IMR-90 (cell line): ENCODE data around the gene ASTN2. TPM values are rescaled to one million over a fixed set of nuclear protein-coding genes. Genes with fewer than 3 reads are reported as not detected.

Experiments used
- ATAC-seq: fragments of 200-7000 bp; cut with Tn5 transposase; 2 replicates; pipeline ENCODE4 v1.9.1; 2020; ENCODE audit warnings: low read depth, mild to moderate bottlenecking, moderate library complexity
- BruUV-seq: library from RNA; stranded (reverse); fragments of 400-500 nt; replicated peaks from 2 replicates; lab custom pipeline; 2021; lab: Mats Ljungman, UMichigan
- CTCF ChIA-PET: fragments of 300-600 bp; formaldehyde crosslinking; extraction: SDS; loops from one replicate; lab custom pipeline; 2021; ENCODE audit warnings: antibody characterized with exemption; lab: Yijun Ruan, JAX
- POLR2A ChIA-PET: fragments of 300-600 bp; sonication (Branson Sonifier 250); formaldehyde crosslinking; loops from one replicate; lab custom pipeline; 2022; ENCODE audit warnings: antibody characterized with exemption; ENCODE audit not compliant: unreplicated experiment; lab: Charles Lee
- DNase-seq: peaks from one replicate; pipeline ENCODE4 v3.0.0; 2013
- H2AFZ ChIP-seq: replicated peaks from 2 replicates; pipeline ENCODE3; 2013; ENCODE audit warnings: low read length, mild to moderate bottlenecking; ENCODE audit not compliant: poor library complexity
- H2AK5ac ChIP-seq: 2 replicates; pipeline ENCODE4 v1.6.1; 2013; ENCODE audit warnings: low read depth, low read length, inconsistent platforms
- H2AK9ac ChIP-seq: replicated peaks from 2 replicates; pipeline ENCODE3; 2013; ENCODE audit warnings: mild to moderate bottlenecking, low read depth, low read length, moderate library complexity; ENCODE audit not compliant: poor library complexity
- H2BK120ac ChIP-seq: 2 replicates; pipeline ENCODE4 v1.6.1; 2013; ENCODE audit warnings: low read depth, low read length, inconsistent platforms
- H2BK15ac ChIP-seq: 3 replicates; pipeline ENCODE4 v1.6.1; 2013; ENCODE audit warnings: low read depth, low read length, inconsistent platforms
- H2BK20ac ChIP-seq: 2 replicates; pipeline ENCODE4 v1.6.1; 2013; ENCODE audit warnings: low read depth, mild to moderate bottlenecking, inconsistent platforms, low read length, moderate library complexity
- H2BK5ac ChIP-seq: 2 replicates; pipeline ENCODE4 v1.6.1; 2013; ENCODE audit warnings: mild to moderate bottlenecking, low read depth, low read length, inconsistent platforms; ENCODE audit not compliant: poor library complexity, severe bottlenecking
- H3K14ac ChIP-seq: replicated peaks from 2 replicates; pipeline ENCODE4 v1.6.1; 2013; ENCODE audit warnings: low read depth, low read length, inconsistent platforms
- H3K18ac ChIP-seq: 2 replicates; pipeline ENCODE4 v1.6.1; 2013; ENCODE audit warnings: low read depth, low read length, control low read depth
- H3K23ac ChIP-seq: 2 replicates; pipeline ENCODE4 v1.6.1; 2013; ENCODE audit warnings: low read depth, low read length, inconsistent platforms
- H3K27ac ChIP-seq: 2 replicates; pipeline ENCODE4 v1.5.1; 2013; ENCODE audit warnings: mild to moderate bottlenecking, control low read depth, low read length; ENCODE audit not compliant: insufficient read depth
- H3K27me3 ChIP-seq: 2 replicates; pipeline ENCODE4 v1.6.1; 2013; ENCODE audit warnings: low read length; ENCODE audit not compliant: control insufficient read depth, insufficient read depth
- H3K36me3 ChIP-seq: 2 replicates; pipeline ENCODE4 v1.6.1; 2013; ENCODE audit warnings: low read length, mixed read lengths; ENCODE audit not compliant: control insufficient read depth, insufficient read depth
- H3K4ac ChIP-seq: 2 replicates; pipeline ENCODE4 v1.6.1; 2013; ENCODE audit warnings: low read depth, low read length, inconsistent platforms
- H3K4me1 ChIP-seq: 2 replicates; pipeline ENCODE4 v1.6.1; 2013; ENCODE audit warnings: low read length, mixed read lengths; ENCODE audit not compliant: control insufficient read depth, insufficient read depth
- H3K4me2 ChIP-seq: 2 replicates; pipeline ENCODE4 v1.6.1; 2013; ENCODE audit warnings: low read depth, mild to moderate bottlenecking, control low read depth, low read length, moderate library complexity
- H3K4me3 ChIP-seq: 2 replicates; pipeline ENCODE4 v1.5.1; 2013; ENCODE audit warnings: low read depth, mild to moderate bottlenecking, control low read depth, low read length, moderate library complexity; ENCODE audit not compliant: insufficient read depth
- H3K56ac ChIP-seq: 2 replicates; pipeline ENCODE4 v1.6.1; 2013; ENCODE audit warnings: low read length, inconsistent platforms; ENCODE audit not compliant: insufficient read depth; ENCODE audit errors: extremely low read depth
- H3K79me1 ChIP-seq, 2 experiments: 2 replicates each; pipeline ENCODE4 v1.6.1; 2013; ENCODE audit warnings: low read length in 2 of 2, inconsistent platforms in 1 of 2, low read depth in 1 of 2
- H3K9ac ChIP-seq: 2 replicates; pipeline ENCODE4 v1.6.1; 2013; ENCODE audit warnings: low read depth, low read length, control low read depth
- H3K9me1 ChIP-seq: 2 replicates; pipeline ENCODE4 v1.6.1; 2013; ENCODE audit warnings: low read length, inconsistent platforms; ENCODE audit not compliant: insufficient read depth
- H3K9me3 ChIP-seq: 2 replicates; pipeline ENCODE4 v1.6.1; 2013; ENCODE audit warnings: low read length; ENCODE audit not compliant: control insufficient read depth, insufficient read depth
- H4K20me1 ChIP-seq: 2 replicates; pipeline ENCODE4 v1.6.1; 2013; ENCODE audit warnings: low read length, inconsistent platforms; ENCODE audit not compliant: insufficient read depth
- H4K5ac ChIP-seq: 2 replicates; pipeline ENCODE4 v1.6.1; 2013; ENCODE audit warnings: mild to moderate bottlenecking, low read depth, low read length, control low read depth
- H4K8ac ChIP-seq, 2 experiments: 2 replicates each; pipeline ENCODE4 v1.6.1; 2013; ENCODE audit warnings: low read depth in 2 of 2, low read length in 2 of 2, control low read depth in 1 of 2, inconsistent platforms in 1 of 2
- H4K91ac ChIP-seq: 2 replicates; pipeline ENCODE4 v1.6.1; 2013; ENCODE audit warnings: low read depth, low read length, inconsistent platforms; ENCODE audit not compliant: insufficient read depth
- BHLHE40 ChIP-seq: fragments of 150-350 bp; IDR thresholded peaks from 2 replicates; pipeline ENCODE4 v1.6.1; 2016; ENCODE audit warnings: mild to moderate bottlenecking, low read depth, low read length
- CEBPB ChIP-seq: IDR thresholded peaks from 2 replicates; pipeline ENCODE4 v1.6.1; 2012; ENCODE audit warnings: low read depth, low read length, improper control_type of control experiment
- CHD1 ChIP-seq: IDR thresholded peaks from 2 replicates; pipeline ENCODE4 v1.6.1; 2012; ENCODE audit warnings: low read depth, low read length, improper control_type of control experiment
- FOS ChIP-seq: fragments of 150-350 bp; IDR thresholded peaks from 2 replicates; pipeline ENCODE4 v1.6.1; 2016; ENCODE audit warnings: low read depth, low read length
- MAFK ChIP-seq: IDR thresholded peaks from 2 replicates; pipeline ENCODE4 v1.6.1; 2012; ENCODE audit warnings: low read depth, low read length, improper control_type of control experiment
- MAZ ChIP-seq: IDR thresholded peaks from 2 replicates; pipeline ENCODE4 v1.6.1; 2012; ENCODE audit warnings: low read depth, mild to moderate bottlenecking, low read length, improper control_type of control experiment, moderate library complexity, borderline replicate concordance
- MXI1 ChIP-seq: IDR thresholded peaks from 2 replicates; pipeline ENCODE4 v1.6.1; 2012; ENCODE audit warnings: low read depth, mild to moderate bottlenecking, low read length, moderate library complexity, borderline replicate concordance
- NFE2L2 ChIP-seq: fragments of 150-350 bp; IDR thresholded peaks from 2 replicates; pipeline ENCODE4 v1.6.1; 2016; ENCODE audit warnings: low read depth, mild to moderate bottlenecking, low read length
- POLR2A ChIP-seq: IDR thresholded peaks from 2 replicates; pipeline ENCODE4 v1.6.1; 2012; ENCODE audit warnings: mild to moderate bottlenecking, low read depth, low read length
- RCOR1 ChIP-seq: IDR thresholded peaks from 2 replicates; pipeline ENCODE4 v1.6.1; 2012; ENCODE audit warnings: mild to moderate bottlenecking, low read length, improper control_type of control experiment; ENCODE audit not compliant: insufficient replicate concordance
- RFX5 ChIP-seq: IDR thresholded peaks from 2 replicates; pipeline ENCODE4 v1.8.0; 2012; ENCODE audit warnings: low read depth, mild to moderate bottlenecking, low read length, moderate library complexity
- SMC3 ChIP-seq: fragments of 150-350 bp; IDR thresholded peaks from 2 replicates; pipeline ENCODE4 v1.6.1; 2016; ENCODE audit warnings: low read depth, mild to moderate bottlenecking, antibody characterized with exemption, low read length, moderate library complexity
- WGBS, 2 experiments: methylation state at CpG; one replicate each; pipeline versions ENCODE4 v1.1.5 to v1.1.7; 2013; ENCODE audit warnings: missing lambda C conversion rate in 2 of 2; ENCODE audit not compliant: insufficient read length in 1 of 2; ENCODE audit errors: extremely low coverage in 2 of 2; 5-methylcytosine and 5-hydroxymethylcytosine counted together
- dilution Hi-C: fragments of 300-500 bp; cut with HindIII; formaldehyde crosslinking; loops from one replicate; pipeline ENCODE4 v1.14.3; 2018; ENCODE audit warnings: low sequenced_read_pairs; ENCODE audit not compliant: unreplicated experiment
- in situ Hi-C: fragments of 300-500 bp; cut with MboI; formaldehyde crosslinking; loops from 3 replicates; pipeline ENCODE4 v1.14.3; 2019; ENCODE audit warnings: low sequenced_read_pairs, inconsistent platforms, mixed read lengths
- intact Hi-C: fragments of 100-400 bp; cut with micrococcal nuclease; formaldehyde crosslinking; loops from 2 replicates; pipeline ENCODE4 v1.10.0; 2022
- polyA plus RNA-seq, 3 experiments: library from polyadenylated mRNA; depleted of rRNA; stranded (reverse); fragments of >200 nt; gene quantifications; 2 replicates each; pipeline ENCODE4 v1.2.3, GENCODE V29; 2012; ENCODE audit warnings: low replicate concordance in 1 of 3
- total RNA-seq: library from RNA; depleted of rRNA; stranded (reverse); fragments of >200 nt; gene quantifications from 2 replicates; pipeline ENCODE4 v1.2.3, GENCODE V29; 2012
- TF ChIP-seq, protein P1 (sequence below): fragments of 150-350 bp; IDR thresholded peaks from 2 replicates; pipeline ENCODE4 v1.6.1; 2017; ENCODE audit warnings: mild to moderate bottlenecking, antibody characterized with exemption, low read length, low read depth

Gene ASTN2
- total and polyA plus RNA-seq, 2 of the 4 experiments (the other 2 are of a cell fraction): 3.8 to 6.8 TPM

DNA sequence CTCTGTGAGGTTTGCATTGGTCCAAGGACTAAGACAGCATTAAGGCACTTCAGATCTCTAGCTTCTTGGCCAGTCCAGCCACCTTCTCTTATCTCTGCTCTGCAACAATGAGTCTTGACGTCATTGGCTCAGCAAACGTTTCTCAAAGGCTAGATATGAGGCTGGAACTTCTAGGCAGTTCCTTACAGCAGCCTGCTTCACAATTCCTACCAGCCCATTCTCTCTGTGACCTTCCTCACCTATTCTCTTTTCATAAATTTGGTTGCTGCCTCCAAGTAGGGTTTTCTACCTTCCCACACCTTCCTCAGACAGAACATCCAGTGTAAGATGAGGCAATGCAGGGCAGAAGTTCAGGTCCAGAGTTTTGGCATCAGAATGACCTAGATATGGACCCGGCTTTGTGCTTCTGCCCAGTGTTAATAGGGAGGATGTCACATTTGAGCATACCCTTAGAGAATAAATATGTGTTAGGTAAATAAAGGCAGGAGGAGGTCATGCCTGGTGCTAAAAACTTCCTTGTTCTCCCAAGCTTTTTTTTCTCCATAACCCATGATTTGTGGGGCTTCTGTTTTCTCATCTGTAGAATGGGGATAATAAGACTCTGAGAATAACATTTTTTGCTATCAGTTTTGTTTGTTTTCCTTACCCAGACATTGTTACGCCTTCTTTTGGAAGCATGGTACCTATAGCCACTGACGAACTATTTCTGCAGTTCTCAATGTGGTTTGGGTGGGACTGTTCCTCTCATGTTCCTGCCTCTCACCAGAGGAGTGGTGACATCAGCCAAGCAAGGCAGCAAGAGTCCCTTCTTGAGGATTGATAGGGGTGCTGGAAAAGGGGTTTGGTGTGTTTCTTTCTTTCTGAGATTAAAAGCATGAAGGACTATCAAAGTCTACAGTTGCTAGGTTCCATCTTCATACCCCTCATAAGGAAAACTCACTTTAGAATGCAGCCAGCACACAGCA lies 948.3 kb downstream of the ASTN2 start (continued):
- TF ChIP-seq MAZ (no peak), CHD1 (no peak)

DNA sequence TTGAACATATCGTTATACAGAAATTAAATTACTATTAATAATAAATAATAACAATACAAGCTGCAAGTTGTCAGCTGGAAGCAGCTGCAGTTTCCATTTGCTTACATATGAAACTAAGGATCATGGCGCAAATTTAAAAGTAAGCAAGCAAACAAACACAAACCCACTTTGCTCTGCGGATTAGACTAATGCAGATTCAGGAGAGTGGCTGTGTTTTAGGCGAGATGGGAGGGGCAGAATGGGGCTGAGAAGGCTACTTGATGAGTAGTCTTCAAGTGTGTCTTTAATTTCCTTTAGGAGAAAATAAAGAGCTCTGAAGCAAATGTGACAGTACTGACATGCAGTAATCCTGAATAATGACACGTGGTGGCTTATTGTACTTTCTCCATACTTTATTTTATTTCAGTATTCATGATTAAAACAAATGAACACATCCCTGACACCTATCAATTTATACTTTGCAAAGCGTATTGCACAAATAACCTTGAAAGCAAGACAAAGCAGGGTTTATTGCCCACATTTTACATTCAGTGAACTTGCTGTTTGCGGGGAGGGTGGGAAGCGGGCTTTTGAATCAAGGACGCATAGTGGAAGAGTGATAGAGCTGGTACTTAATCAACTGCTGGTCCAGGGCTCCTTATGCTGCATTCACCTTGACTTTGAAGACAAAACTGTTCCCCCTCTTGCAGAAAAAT lies 949.1 kb downstream of the ASTN2 start:
- H2AFZ ChIP-seq: no peak overlapping the region
- intact Hi-C loops (no loop called here), dilution Hi-C loops (no loop called here), in situ Hi-C loops (no loop called here)
- H3K4ac ChIP-seq: no peak overlapping the region
- no peak overlapping the region for H2AK9ac ChIP-seq
- H3K27ac ChIP-seq: no peak overlapping the region
- ChIA-PET POLR2A (no interaction called here), CTCF (no interaction called here)
- no peak overlapping the region for H2AK5ac ChIP-seq
- no peak overlapping the region for H3K4me2 ChIP-seq
- no peak overlapping the region for H4K91ac ChIP-seq
- H4K5ac ChIP-seq: no peak overlapping the region
- no peaks in the 10 kb centered on the region for H4K20me1 ChIP-seq
- H3K27me3 ChIP-seq: peaks cover 4% of the 10 kb centered on the region; the same call in 1 of the 2 replicates
- no peak overlapping the region for H3K23ac ChIP-seq
- no peaks in the 10 kb centered on the region for H3K79me1 ChIP-seq
- no peak overlapping the region for H2BK20ac ChIP-seq
- no peak overlapping the region for H2BK120ac ChIP-seq
- no peaks in the 10 kb centered on the region for H3K4me1 ChIP-seq
- H3K9ac ChIP-seq: no peak overlapping the region
- BruUV-seq: no TSS peak
- ATAC-seq (no peak), DNase-seq (no peak)
- H3K14ac ChIP-seq: no peak overlapping the region
- no peak overlapping the region for H2BK5ac ChIP-seq
- H3K36me3 ChIP-seq: no peaks in the 10 kb centered on the region
- no peaks in the 10 kb centered on the region for H3K9me1 ChIP-seq
- no peak overlapping the region for H4K8ac ChIP-seq
- H2BK15ac ChIP-seq: no peak overlapping the region
- no peak overlapping the region for H3K56ac ChIP-seq
- no peak overlapping the region for H3K18ac ChIP-seq
- H3K4me3 ChIP-seq: no peak overlapping the region
- H3K9me3 ChIP-seq: no peaks in the 10 kb centered on the region
- 71% methylated on average over 1 of the region's 9 CpGs; no CpG with 5 or more reads in 1 of the 2 experiments for WGBS, 2 experiments
- TF ChIP-seq POLR2A (no peak), CHD1 (no peak), FOS (no peak), MAFK (no peak), NFE2L2 (no peak), RCOR1 (no peak), CEBPB (no peak), BHLHE40 (no peak), MAZ (no peak), MXI1 (no peak), SMC3 (no peak), RFX5 (no peak)
- TF ChIP-seq, protein P1, sequence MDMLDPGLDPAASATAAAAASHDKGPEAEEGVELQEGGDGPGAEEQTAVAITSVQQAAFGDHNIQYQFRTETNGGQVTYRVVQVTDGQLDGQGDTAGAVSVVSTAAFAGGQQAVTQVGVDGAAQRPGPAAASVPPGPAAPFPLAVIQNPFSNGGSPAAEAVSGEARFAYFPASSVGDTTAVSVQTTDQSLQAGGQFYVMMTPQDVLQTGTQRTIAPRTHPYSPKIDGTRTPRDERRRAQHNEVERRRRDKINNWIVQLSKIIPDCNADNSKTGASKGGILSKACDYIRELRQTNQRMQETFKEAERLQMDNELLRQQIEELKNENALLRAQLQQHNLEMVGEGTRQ: no peak
